Measurements from ENCODE around the gene DMRTB1.

DNA sequence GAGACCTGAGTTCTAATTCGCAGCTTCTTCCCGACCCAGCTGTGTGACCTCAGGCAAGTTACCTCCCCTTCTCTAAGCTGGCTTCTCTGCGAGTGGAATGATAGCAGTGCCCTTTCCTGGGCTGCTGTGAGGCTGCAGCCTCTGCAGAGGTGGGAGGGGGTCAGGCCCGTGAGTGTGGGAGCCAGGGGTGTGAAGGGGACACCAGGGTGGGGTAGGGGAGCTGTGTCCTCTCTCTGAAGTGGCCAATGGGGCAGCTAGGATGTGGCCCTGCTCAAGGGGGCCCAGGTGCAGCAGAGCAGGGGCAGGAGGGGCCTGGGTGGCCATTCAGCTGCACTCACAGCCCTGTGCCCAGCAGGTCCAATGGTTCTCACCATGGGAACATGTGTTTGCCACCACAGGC is 24.5 kb downstream of the DMRTB1 start:
- TF ChIP-seq, protein P1, sequence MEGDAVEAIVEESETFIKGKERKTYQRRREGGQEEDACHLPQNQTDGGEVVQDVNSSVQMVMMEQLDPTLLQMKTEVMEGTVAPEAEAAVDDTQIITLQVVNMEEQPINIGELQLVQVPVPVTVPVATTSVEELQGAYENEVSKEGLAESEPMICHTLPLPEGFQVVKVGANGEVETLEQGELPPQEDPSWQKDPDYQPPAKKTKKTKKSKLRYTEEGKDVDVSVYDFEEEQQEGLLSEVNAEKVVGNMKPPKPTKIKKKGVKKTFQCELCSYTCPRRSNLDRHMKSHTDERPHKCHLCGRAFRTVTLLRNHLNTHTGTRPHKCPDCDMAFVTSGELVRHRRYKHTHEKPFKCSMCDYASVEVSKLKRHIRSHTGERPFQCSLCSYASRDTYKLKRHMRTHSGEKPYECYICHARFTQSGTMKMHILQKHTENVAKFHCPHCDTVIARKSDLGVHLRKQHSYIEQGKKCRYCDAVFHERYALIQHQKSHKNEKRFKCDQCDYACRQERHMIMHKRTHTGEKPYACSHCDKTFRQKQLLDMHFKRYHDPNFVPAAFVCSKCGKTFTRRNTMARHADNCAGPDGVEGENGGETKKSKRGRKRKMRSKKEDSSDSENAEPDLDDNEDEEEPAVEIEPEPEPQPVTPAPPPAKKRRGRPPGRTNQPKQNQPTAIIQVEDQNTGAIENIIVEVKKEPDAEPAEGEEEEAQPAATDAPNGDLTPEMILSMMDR (IDR thresholded peaks at IDR 0.05), result no peak
- no peak for TF ChIP-seq EP300 (IDR thresholded peaks at IDR 0.05)

Measured in upper lobe of left lung (tissue), 4 donors.